IMR-90 (cell line): ENCODE data around the gene ITPR2. TPM values are rescaled to one million over a fixed set of nuclear protein-coding genes. Genes with fewer than 3 reads are reported as not detected.

Source experiments
- ATAC-seq: fragments of 200-7000 bp; cut with Tn5 transposase; 2 replicates; pipeline ENCODE4 v1.9.1; 2020; ENCODE audit warnings: low read depth, mild to moderate bottlenecking, moderate library complexity
- BruUV-seq: library from RNA; stranded (reverse); fragments of 400-500 nt; replicated peaks from 2 replicates; lab custom pipeline; 2021; lab: Mats Ljungman, UMichigan
- CTCF ChIA-PET: fragments of 300-600 bp; formaldehyde crosslinking; extraction: SDS; loops from one replicate; lab custom pipeline; 2021; ENCODE audit warnings: antibody characterized with exemption; lab: Yijun Ruan, JAX
- POLR2A ChIA-PET: fragments of 300-600 bp; sonication (Branson Sonifier 250); formaldehyde crosslinking; loops from one replicate; lab custom pipeline; 2022; ENCODE audit warnings: antibody characterized with exemption; ENCODE audit not compliant: unreplicated experiment; lab: Charles Lee
- DNase-seq: peaks from one replicate; pipeline ENCODE4 v3.0.0; 2013
- H2AFZ ChIP-seq: replicated peaks from 2 replicates; pipeline ENCODE3; 2013; ENCODE audit warnings: low read length, mild to moderate bottlenecking; ENCODE audit not compliant: poor library complexity
- H2AK5ac ChIP-seq: 2 replicates; pipeline ENCODE4 v1.6.1; 2013; ENCODE audit warnings: low read depth, low read length, inconsistent platforms
- H2AK9ac ChIP-seq: replicated peaks from 2 replicates; pipeline ENCODE3; 2013; ENCODE audit warnings: mild to moderate bottlenecking, low read depth, low read length, moderate library complexity; ENCODE audit not compliant: poor library complexity
- H2BK120ac ChIP-seq: 2 replicates; pipeline ENCODE4 v1.6.1; 2013; ENCODE audit warnings: low read depth, low read length, inconsistent platforms
- H2BK15ac ChIP-seq: 3 replicates; pipeline ENCODE4 v1.6.1; 2013; ENCODE audit warnings: low read depth, low read length, inconsistent platforms
- H2BK20ac ChIP-seq: 2 replicates; pipeline ENCODE4 v1.6.1; 2013; ENCODE audit warnings: low read depth, mild to moderate bottlenecking, inconsistent platforms, low read length, moderate library complexity
- H2BK5ac ChIP-seq: 2 replicates; pipeline ENCODE4 v1.6.1; 2013; ENCODE audit warnings: mild to moderate bottlenecking, low read depth, low read length, inconsistent platforms; ENCODE audit not compliant: poor library complexity, severe bottlenecking
- H3K14ac ChIP-seq: replicated peaks from 2 replicates; pipeline ENCODE4 v1.6.1; 2013; ENCODE audit warnings: low read depth, low read length, inconsistent platforms
- H3K18ac ChIP-seq: 2 replicates; pipeline ENCODE4 v1.6.1; 2013; ENCODE audit warnings: low read depth, low read length, control low read depth
- H3K23ac ChIP-seq: 2 replicates; pipeline ENCODE4 v1.6.1; 2013; ENCODE audit warnings: low read depth, low read length, inconsistent platforms
- H3K27ac ChIP-seq: 2 replicates; pipeline ENCODE4 v1.5.1; 2013; ENCODE audit warnings: mild to moderate bottlenecking, control low read depth, low read length; ENCODE audit not compliant: insufficient read depth
- H3K27me3 ChIP-seq: 2 replicates; pipeline ENCODE4 v1.6.1; 2013; ENCODE audit warnings: low read length; ENCODE audit not compliant: control insufficient read depth, insufficient read depth
- H3K36me3 ChIP-seq: 2 replicates; pipeline ENCODE4 v1.6.1; 2013; ENCODE audit warnings: low read length, mixed read lengths; ENCODE audit not compliant: control insufficient read depth, insufficient read depth
- H3K4ac ChIP-seq: 2 replicates; pipeline ENCODE4 v1.6.1; 2013; ENCODE audit warnings: low read depth, low read length, inconsistent platforms
- H3K4me1 ChIP-seq: 2 replicates; pipeline ENCODE4 v1.6.1; 2013; ENCODE audit warnings: low read length, mixed read lengths; ENCODE audit not compliant: control insufficient read depth, insufficient read depth
- H3K4me2 ChIP-seq: 2 replicates; pipeline ENCODE4 v1.6.1; 2013; ENCODE audit warnings: low read depth, mild to moderate bottlenecking, control low read depth, low read length, moderate library complexity
- H3K4me3 ChIP-seq: 2 replicates; pipeline ENCODE4 v1.5.1; 2013; ENCODE audit warnings: low read depth, mild to moderate bottlenecking, control low read depth, low read length, moderate library complexity; ENCODE audit not compliant: insufficient read depth
- H3K56ac ChIP-seq: 2 replicates; pipeline ENCODE4 v1.6.1; 2013; ENCODE audit warnings: low read length, inconsistent platforms; ENCODE audit not compliant: insufficient read depth; ENCODE audit errors: extremely low read depth
- H3K79me1 ChIP-seq, 2 experiments: 2 replicates each; pipeline ENCODE4 v1.6.1; 2013; ENCODE audit warnings: low read length in 2 of 2, inconsistent platforms in 1 of 2, low read depth in 1 of 2
- H3K9ac ChIP-seq: 2 replicates; pipeline ENCODE4 v1.6.1; 2013; ENCODE audit warnings: low read depth, low read length, control low read depth
- H3K9me1 ChIP-seq: 2 replicates; pipeline ENCODE4 v1.6.1; 2013; ENCODE audit warnings: low read length, inconsistent platforms; ENCODE audit not compliant: insufficient read depth
- H3K9me3 ChIP-seq: 2 replicates; pipeline ENCODE4 v1.6.1; 2013; ENCODE audit warnings: low read length; ENCODE audit not compliant: control insufficient read depth, insufficient read depth
- H4K20me1 ChIP-seq: 2 replicates; pipeline ENCODE4 v1.6.1; 2013; ENCODE audit warnings: low read length, inconsistent platforms; ENCODE audit not compliant: insufficient read depth
- H4K5ac ChIP-seq: 2 replicates; pipeline ENCODE4 v1.6.1; 2013; ENCODE audit warnings: mild to moderate bottlenecking, low read depth, low read length, control low read depth
- H4K8ac ChIP-seq, 2 experiments: 2 replicates each; pipeline ENCODE4 v1.6.1; 2013; ENCODE audit warnings: low read depth in 2 of 2, low read length in 2 of 2, control low read depth in 1 of 2, inconsistent platforms in 1 of 2
- H4K91ac ChIP-seq: 2 replicates; pipeline ENCODE4 v1.6.1; 2013; ENCODE audit warnings: low read depth, low read length, inconsistent platforms; ENCODE audit not compliant: insufficient read depth
- BHLHE40 ChIP-seq: fragments of 150-350 bp; IDR thresholded peaks from 2 replicates; pipeline ENCODE4 v1.6.1; 2016; ENCODE audit warnings: mild to moderate bottlenecking, low read depth, low read length
- CEBPB ChIP-seq: IDR thresholded peaks from 2 replicates; pipeline ENCODE4 v1.6.1; 2012; ENCODE audit warnings: low read depth, low read length, improper control_type of control experiment
- CHD1 ChIP-seq: IDR thresholded peaks from 2 replicates; pipeline ENCODE4 v1.6.1; 2012; ENCODE audit warnings: low read depth, low read length, improper control_type of control experiment
- FOS ChIP-seq: fragments of 150-350 bp; IDR thresholded peaks from 2 replicates; pipeline ENCODE4 v1.6.1; 2016; ENCODE audit warnings: low read depth, low read length
- MAFK ChIP-seq: IDR thresholded peaks from 2 replicates; pipeline ENCODE4 v1.6.1; 2012; ENCODE audit warnings: low read depth, low read length, improper control_type of control experiment
- MAZ ChIP-seq: IDR thresholded peaks from 2 replicates; pipeline ENCODE4 v1.6.1; 2012; ENCODE audit warnings: low read depth, mild to moderate bottlenecking, low read length, improper control_type of control experiment, moderate library complexity, borderline replicate concordance
- MXI1 ChIP-seq: IDR thresholded peaks from 2 replicates; pipeline ENCODE4 v1.6.1; 2012; ENCODE audit warnings: low read depth, mild to moderate bottlenecking, low read length, moderate library complexity, borderline replicate concordance
- NFE2L2 ChIP-seq: fragments of 150-350 bp; IDR thresholded peaks from 2 replicates; pipeline ENCODE4 v1.6.1; 2016; ENCODE audit warnings: low read depth, mild to moderate bottlenecking, low read length
- POLR2A ChIP-seq: IDR thresholded peaks from 2 replicates; pipeline ENCODE4 v1.6.1; 2012; ENCODE audit warnings: mild to moderate bottlenecking, low read depth, low read length
- RAD21 ChIP-seq: IDR thresholded peaks from 2 replicates; pipeline ENCODE4 v1.6.1; 2012; ENCODE audit warnings: low read length, improper control_type of control experiment
- RCOR1 ChIP-seq: IDR thresholded peaks from 2 replicates; pipeline ENCODE4 v1.6.1; 2012; ENCODE audit warnings: mild to moderate bottlenecking, low read length, improper control_type of control experiment; ENCODE audit not compliant: insufficient replicate concordance
- RFX5 ChIP-seq: IDR thresholded peaks from 2 replicates; pipeline ENCODE4 v1.8.0; 2012; ENCODE audit warnings: low read depth, mild to moderate bottlenecking, low read length, moderate library complexity
- SMC3 ChIP-seq: fragments of 150-350 bp; IDR thresholded peaks from 2 replicates; pipeline ENCODE4 v1.6.1; 2016; ENCODE audit warnings: low read depth, mild to moderate bottlenecking, antibody characterized with exemption, low read length, moderate library complexity
- WGBS, 2 experiments: methylation state at CpG; one replicate each; pipeline versions ENCODE4 v1.1.5 to v1.1.7; 2013; ENCODE audit warnings: missing lambda C conversion rate in 2 of 2; ENCODE audit not compliant: insufficient read length in 1 of 2; ENCODE audit errors: extremely low coverage in 2 of 2; 5-methylcytosine and 5-hydroxymethylcytosine counted together
- dilution Hi-C: fragments of 300-500 bp; cut with HindIII; formaldehyde crosslinking; loops from one replicate; pipeline ENCODE4 v1.14.3; 2018; ENCODE audit warnings: low sequenced_read_pairs; ENCODE audit not compliant: unreplicated experiment
- in situ Hi-C: fragments of 300-500 bp; cut with MboI; formaldehyde crosslinking; loops from 3 replicates; pipeline ENCODE4 v1.14.3; 2019; ENCODE audit warnings: low sequenced_read_pairs, inconsistent platforms, mixed read lengths
- intact Hi-C: fragments of 100-400 bp; cut with micrococcal nuclease; formaldehyde crosslinking; loops from 2 replicates; pipeline ENCODE4 v1.10.0; 2022
- polyA plus RNA-seq, 3 experiments: library from polyadenylated mRNA; depleted of rRNA; stranded (reverse); fragments of >200 nt; gene quantifications; 2 replicates each; pipeline ENCODE4 v1.2.3, GENCODE V29; 2012; ENCODE audit warnings: low replicate concordance in 1 of 3
- total RNA-seq: library from RNA; depleted of rRNA; stranded (reverse); fragments of >200 nt; gene quantifications from 2 replicates; pipeline ENCODE4 v1.2.3, GENCODE V29; 2012
- TF ChIP-seq, protein P1 (sequence below): fragments of 150-350 bp; IDR thresholded peaks from 2 replicates; pipeline ENCODE4 v1.6.1; 2017; ENCODE audit warnings: mild to moderate bottlenecking, antibody characterized with exemption, low read length, low read depth
- TF ChIP-seq, protein P2 (sequence below): fragments of 150-350 bp; IDR thresholded peaks from 2 replicates; pipeline ENCODE4 v1.6.1; 2016; ENCODE audit warnings: low read depth, mild to moderate bottlenecking, low read length, moderate library complexity, borderline replicate concordance
- TF ChIP-seq, protein P3 (sequence below): conservative IDR thresholded peaks from 2 replicates; pipeline ENCODE4 v1.5.1; 2012; ENCODE audit warnings: mild to moderate bottlenecking, low read depth, low read length, improper control_type of control experiment

ITPR2 gene
- total and polyA plus RNA-seq, 2 of the 4 experiments (the other 2 are of a cell fraction), result 1.2 to 9.0 TPM

DNA sequence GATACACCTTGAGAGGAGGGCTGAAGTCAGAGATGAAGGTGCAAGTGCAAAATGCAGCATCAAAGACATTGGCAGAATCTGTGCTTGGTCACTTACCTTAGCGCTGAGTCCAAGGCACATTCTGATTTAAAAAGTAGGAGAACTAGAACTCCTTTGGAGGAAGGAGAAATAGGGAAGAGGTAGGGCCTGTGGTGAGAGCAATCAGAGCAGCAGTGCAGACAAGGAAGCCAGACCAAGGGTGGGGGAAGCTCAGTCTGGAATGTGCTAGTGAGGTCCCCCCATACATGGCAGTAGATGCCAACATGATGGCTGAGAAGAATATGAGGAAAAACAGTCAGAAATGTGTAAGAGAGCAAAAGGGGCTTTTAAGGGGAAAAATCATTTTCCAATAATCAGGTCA, 431.1 kb downstream of the ITPR2 start:
- dilution Hi-C loops (no loop called here), in situ Hi-C loops (no loop called here), intact Hi-C loops (no loop called here)
- Histone ChIP-seq H3K4me3 (no peak overlapping the region), H3K9me1 (peaks cover 3% of the 10 kb centered on the region), H3K4ac (no peak overlapping the region), H4K91ac (no peak overlapping the region), H2BK15ac (no peak overlapping the region), H2BK120ac (no peak overlapping the region), H4K20me1 (no peaks in the 10 kb centered on the region), H2AK5ac (no peak overlapping the region), H3K4me1 (no peaks in the 10 kb centered on the region), H3K27me3 (no peaks in the 10 kb centered on the region), H3K14ac (no peak overlapping the region), H2AFZ (no peak overlapping the region), H3K4me2 (no peak overlapping the region), H3K56ac (no peak overlapping the region), H2AK9ac (no peak overlapping the region), H2BK5ac (no peak overlapping the region), H3K23ac (no peak overlapping the region), H4K8ac (no peak overlapping the region), H3K27ac (no peak overlapping the region), H3K9me3 (no peaks in the 10 kb centered on the region), H4K5ac (no peak overlapping the region), H2BK20ac (no peak overlapping the region), H3K79me1 (no peaks in the 10 kb centered on the region), H3K36me3 (no peaks in the 10 kb centered on the region), H3K9ac (no peak overlapping the region), H3K18ac (no peak overlapping the region)
- DNase-seq (no peak), ATAC-seq (no peak)
- 86% methylated on average over 1 of the region's 1 CpG; no CpG with 5 or more reads in 1 of the 2 experiments for WGBS, 2 experiments
- POLR2A ChIA-PET, result no interaction called here
- TF ChIP-seq, protein P1, sequence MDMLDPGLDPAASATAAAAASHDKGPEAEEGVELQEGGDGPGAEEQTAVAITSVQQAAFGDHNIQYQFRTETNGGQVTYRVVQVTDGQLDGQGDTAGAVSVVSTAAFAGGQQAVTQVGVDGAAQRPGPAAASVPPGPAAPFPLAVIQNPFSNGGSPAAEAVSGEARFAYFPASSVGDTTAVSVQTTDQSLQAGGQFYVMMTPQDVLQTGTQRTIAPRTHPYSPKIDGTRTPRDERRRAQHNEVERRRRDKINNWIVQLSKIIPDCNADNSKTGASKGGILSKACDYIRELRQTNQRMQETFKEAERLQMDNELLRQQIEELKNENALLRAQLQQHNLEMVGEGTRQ, result no peak
- TF ChIP-seq MAZ (no peak), CHD1 (no peak), RCOR1 (no peak), FOS (no peak), BHLHE40 (no peak), RAD21 (no peak), SMC3 (no peak), RFX5 (no peak), MAFK (no peak), POLR2A (no peak), NFE2L2 (no peak), MXI1 (no peak), CEBPB (no peak)
- TF ChIP-seq, protein P2, sequence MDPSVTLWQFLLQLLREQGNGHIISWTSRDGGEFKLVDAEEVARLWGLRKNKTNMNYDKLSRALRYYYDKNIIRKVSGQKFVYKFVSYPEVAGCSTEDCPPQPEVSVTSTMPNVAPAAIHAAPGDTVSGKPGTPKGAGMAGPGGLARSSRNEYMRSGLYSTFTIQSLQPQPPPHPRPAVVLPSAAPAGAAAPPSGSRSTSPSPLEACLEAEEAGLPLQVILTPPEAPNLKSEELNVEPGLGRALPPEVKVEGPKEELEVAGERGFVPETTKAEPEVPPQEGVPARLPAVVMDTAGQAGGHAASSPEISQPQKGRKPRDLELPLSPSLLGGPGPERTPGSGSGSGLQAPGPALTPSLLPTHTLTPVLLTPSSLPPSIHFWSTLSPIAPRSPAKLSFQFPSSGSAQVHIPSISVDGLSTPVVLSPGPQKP, result no peak
- TF ChIP-seq, protein P3, sequence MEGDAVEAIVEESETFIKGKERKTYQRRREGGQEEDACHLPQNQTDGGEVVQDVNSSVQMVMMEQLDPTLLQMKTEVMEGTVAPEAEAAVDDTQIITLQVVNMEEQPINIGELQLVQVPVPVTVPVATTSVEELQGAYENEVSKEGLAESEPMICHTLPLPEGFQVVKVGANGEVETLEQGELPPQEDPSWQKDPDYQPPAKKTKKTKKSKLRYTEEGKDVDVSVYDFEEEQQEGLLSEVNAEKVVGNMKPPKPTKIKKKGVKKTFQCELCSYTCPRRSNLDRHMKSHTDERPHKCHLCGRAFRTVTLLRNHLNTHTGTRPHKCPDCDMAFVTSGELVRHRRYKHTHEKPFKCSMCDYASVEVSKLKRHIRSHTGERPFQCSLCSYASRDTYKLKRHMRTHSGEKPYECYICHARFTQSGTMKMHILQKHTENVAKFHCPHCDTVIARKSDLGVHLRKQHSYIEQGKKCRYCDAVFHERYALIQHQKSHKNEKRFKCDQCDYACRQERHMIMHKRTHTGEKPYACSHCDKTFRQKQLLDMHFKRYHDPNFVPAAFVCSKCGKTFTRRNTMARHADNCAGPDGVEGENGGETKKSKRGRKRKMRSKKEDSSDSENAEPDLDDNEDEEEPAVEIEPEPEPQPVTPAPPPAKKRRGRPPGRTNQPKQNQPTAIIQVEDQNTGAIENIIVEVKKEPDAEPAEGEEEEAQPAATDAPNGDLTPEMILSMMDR, result no peak
- CTCF ChIA-PET, result no interaction called here
- no TSS peak for BruUV-seq
